Body of pancreas (tissue), 4 donors: ENCODE results near the gene FAM135A. TPM values are rescaled to one million over a fixed set of nuclear protein-coding genes. Genes with fewer than 3 reads are reported as not detected.

Experiments
- ATAC-seq: fragments of 150-250 bp; one replicate; pipeline ENCODE4 v1.9.1; 2016
- DNase-seq, 4 donors: peaks; one replicate each; pipeline ENCODE4 v3.0.0-alpha.2; 2019
- H3K27ac ChIP-seq, 4 donors: fragments of 200-600 bp; sonication (generic); 1 replicate in 3 of 4; 2 replicates in 1 of 4; pipeline versions ENCODE4 v1.5.1 to v1.6.1; 2016 to 2019; ENCODE audit warnings: mild to moderate bottlenecking in 1 of 4, mixed read lengths in 1 of 4, moderate library complexity in 1 of 4
- H3K27me3 ChIP-seq, 2 donors: fragments of 200-600 bp; sonication (generic); one replicate each; pipeline ENCODE4 v1.6.0; 2016; ENCODE audit warnings: mild to moderate bottlenecking in 1 of 2
- H3K36me3 ChIP-seq, 2 donors: fragments of 200-600 bp; sonication (generic); replicated peaks in 1 of 2; 2 replicates each; pipeline ENCODE4 v1.5.1; 2016; ENCODE audit warnings: low read depth in 2 of 2; ENCODE audit not compliant: insufficient read depth in 1 of 2
- H3K4me1 ChIP-seq: fragments of 200-600 bp; sonication (generic); one replicate; pipeline ENCODE4 v1.6.0; 2016
- H3K4me3 ChIP-seq, 2 donors: fragments of 200-600 bp; sonication (generic); 1 replicate in 1 of 2; 2 replicates in 1 of 2; pipeline ENCODE4 v1.5.1; 2016 to 2019
- H3K9me3 ChIP-seq, 3 donors: fragments of 200-600 bp; sonication (generic); 1 replicate in 2 of 3; 2 replicates in 1 of 3; pipeline ENCODE4 v1.5.1; 2016
- CTCF ChIP-seq, 7 experiments: fragments of 450-650 bp in 4 of 7; fragments of 200-600 bp in 3 of 7; sonication (generic) in 3 of 7; IDR thresholded peaks; one replicate each; pipeline ENCODE4 v1.5.1; 2016 to 2019; ENCODE audit warnings: antibody characterized with exemption in 7 of 7
- POLR2A ChIP-seq, 3 donors: fragments of 450-650 bp; IDR thresholded peaks; one replicate each; pipeline ENCODE4 v1.6.1; 2016; ENCODE audit warnings: antibody characterized with exemption in 3 of 3, mild to moderate bottlenecking in 2 of 3
- WGBS, 2 donors: methylation state at CpG; one replicate each; pipeline ENCODE4 v1.1.5; 2017; 5-methylcytosine and 5-hydroxymethylcytosine counted together
- intact Hi-C: fragments of 100-400 bp; cut with DNase I; formaldehyde crosslinking; loops from one replicate; pipeline ENCODE4 v1.15.1; 2023
- total RNA-seq, 2 donors: library from RNA; depleted of rRNA; stranded (reverse); fragments of >200 nt; gene quantifications; one replicate each; pipeline ENCODE4 v1.1.0, GENCODE V29; 2016

The FAM135A gene
- total RNA-seq, 2 donors from 2014 or later: 19.4 to 29.3 TPM

- no peak for ATAC-seq
- intact Hi-C loops: no loop called here
Measured at GRCh38 chr6:70503813-70504465, 90.6 kb downstream of the FAM135A start.

DNA sequence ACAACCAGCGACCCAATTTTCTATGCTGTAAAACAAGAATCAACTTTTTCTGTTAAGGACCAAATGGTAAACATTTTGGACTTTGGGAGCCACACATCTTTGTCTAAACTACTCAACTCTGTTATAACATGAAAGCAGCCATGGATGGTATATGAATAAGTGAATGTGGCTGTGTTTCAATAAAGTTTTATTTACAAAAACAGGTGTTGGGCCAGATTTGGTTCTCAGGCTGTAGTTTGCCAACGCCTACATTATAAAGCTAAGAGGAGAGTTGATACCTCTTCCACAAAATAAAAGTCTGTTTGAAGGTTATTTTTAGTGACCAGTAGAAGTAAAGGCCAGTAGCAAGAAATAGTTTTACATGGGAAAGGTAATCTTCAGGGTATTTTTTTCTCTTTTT lies 93.0 kb downstream of the FAM135A start:
- ATAC-seq: no peak
- Histone ChIP-seq H3K9me3 (no peaks in the 10 kb centered on the region), H3K36me3 (peaks cover 8 to 10% of the 10 kb centered on the region in 2 donors), H3K4me1 (peaks cover 5% of the 10 kb centered on the region), H3K27ac (no peak overlapping the region), H3K4me3 (no peak overlapping the region), H3K27me3 (no peaks in the 10 kb centered on the region)
- intact Hi-C loops: no loop called here
- DNase-seq: no peak
- WGBS, 2 donors: 97 to 100% methylated on average over 2 of the region's 2 CpGs
- TF ChIP-seq POLR2A (IDR thresholded peaks at IDR 0.05): no peak
- TF ChIP-seq CTCF (IDR thresholded peaks at IDR 0.05): no peak

More at GRCh38 chr6:70503813-70504465, 90.6 kb downstream of the FAM135A start:
- Histone ChIP-seq H3K27ac (no peak overlapping the region), H3K27me3 (no peaks in the 10 kb centered on the region), H3K9me3 (no peaks in the 10 kb centered on the region), H3K36me3 (peaks cover 8 to 10% of the 10 kb centered on the region in 2 donors), H3K4me3 (no peak overlapping the region), H3K4me1 (peaks cover 5% of the 10 kb centered on the region)
- WGBS, 2 donors: 96 to 100% methylated on average over 1 of the region's 1 CpG
- TF ChIP-seq CTCF (IDR thresholded peaks at IDR 0.05) (no peak), POLR2A (IDR thresholded peaks at IDR 0.05) (no peak)
- no peak for DNase-seq

DNA sequence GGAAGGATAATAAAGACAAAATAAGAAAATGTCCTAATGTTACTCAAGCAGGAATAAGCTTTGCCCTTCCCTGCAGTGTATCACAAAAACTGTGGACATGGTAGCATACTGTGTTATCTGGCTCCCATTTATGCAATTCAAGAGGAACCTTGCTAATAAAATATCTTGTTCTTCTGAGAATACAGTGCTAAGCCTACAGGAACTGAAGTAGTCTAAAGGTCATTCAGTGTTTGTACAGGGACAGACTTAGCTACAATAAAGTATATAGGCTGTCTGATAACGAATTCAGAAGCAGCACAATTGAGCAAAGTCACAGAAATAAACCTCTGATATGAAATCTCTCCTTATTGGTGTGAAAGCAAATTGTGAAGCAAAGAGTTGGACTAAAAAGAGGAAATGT lies 93.9 kb downstream of the FAM135A start:
- no peak for DNase-seq
- TF ChIP-seq CTCF (IDR thresholded peaks at IDR 0.05) (no peak), POLR2A (IDR thresholded peaks at IDR 0.05) (no peak)
- WGBS, 2 donors: 28 to 35% methylated on average over 1 of the region's 1 CpG
- Histone ChIP-seq H3K27me3 (no peaks in the 10 kb centered on the region), H3K27ac (peak overlapping the region in 1 of 4 donors; percentile 2), H3K4me3 (no peak overlapping the region), H3K9me3 (no peaks in the 10 kb centered on the region), H3K36me3 (peaks cover 8 to 10% of the 10 kb centered on the region in 2 donors), H3K4me1 (peaks cover 5% of the 10 kb centered on the region)
- intact Hi-C loops: no loop called here
- ATAC-seq: no peak

- TF ChIP-seq POLR2A (IDR thresholded peaks at IDR 0.05): no peak
- no peak for TF ChIP-seq CTCF (IDR thresholded peaks at IDR 0.05)
- Histone ChIP-seq H3K27ac (no peak overlapping the region), H3K36me3 (peaks cover 0 to 3% of the 10 kb centered on the region in 2 donors), H3K9me3 (no peaks in the 10 kb centered on the region), H3K4me3 (no peak overlapping the region), H3K4me1 (peaks cover 5% of the 10 kb centered on the region), H3K27me3 (no peaks in the 10 kb centered on the region)
- DNase-seq: no peak
- WGBS, 2 donors: 100% methylated on average over 1 of the region's 1 CpG
- ATAC-seq: no peak
- intact Hi-C loops: no loop called here
Measured at GRCh38 chr6:70508953-70509352, 95.6 kb downstream of the FAM135A start.

DNA sequence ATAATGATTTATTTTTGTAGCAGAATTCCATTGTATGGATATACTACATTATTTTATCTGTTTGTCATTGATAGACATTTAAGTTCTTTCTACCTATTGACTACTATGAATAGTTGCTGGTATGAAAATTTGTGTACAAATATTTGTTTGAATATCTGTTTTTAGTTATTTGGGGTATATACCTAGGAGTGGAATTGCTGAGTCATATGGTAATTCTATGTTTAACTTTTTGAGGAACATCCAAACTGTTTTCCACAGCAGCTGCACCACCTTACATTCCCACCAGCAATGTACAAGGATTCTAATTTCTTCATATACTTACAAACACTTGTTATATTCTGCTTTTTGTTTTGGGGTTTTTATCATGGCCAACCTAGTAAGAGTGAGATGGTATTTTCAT lies 97.3 kb downstream of the FAM135A start:
- H3K9me3 ChIP-seq: no peaks in the 10 kb centered on the region
- intact Hi-C loops: no loop called here
- no peak overlapping the region for H3K4me3 ChIP-seq
- H3K4me1 ChIP-seq: peaks cover 5% of the 10 kb centered on the region
- no peak overlapping the region for H3K27ac ChIP-seq
- H3K36me3 ChIP-seq: no peaks in the 10 kb centered on the region
- H3K27me3 ChIP-seq: no peaks in the 10 kb centered on the region
- TF ChIP-seq CTCF (IDR thresholded peaks at IDR 0.05): no peak
- no peak for TF ChIP-seq POLR2A (IDR thresholded peaks at IDR 0.05)
- DNase-seq (no peak), ATAC-seq (no peak)
